Peyer's patch (tissue), 4 donors: ENCODE data around the gene SNX33.

Experiments used
- CTCF ChIP-seq, 6 experiments: fragments of 450-650 bp in 4 of 6; fragments of 200-600 bp in 2 of 6; sonication (generic) in 1 of 6; IDR thresholded peaks; one replicate each; pipeline ENCODE4 v1.5.1; 2017 to 2019; ENCODE audit warnings: antibody characterized with exemption in 6 of 6, mild to moderate bottlenecking in 3 of 6, moderate library complexity in 1 of 6
- POLR2A ChIP-seq, 2 donors: fragments of 450-650 bp; IDR thresholded peaks; one replicate each; pipeline ENCODE4 v1.5.1; 2017; ENCODE audit warnings: antibody characterized with exemption in 2 of 2, mild to moderate bottlenecking in 2 of 2, moderate library complexity in 2 of 2

GRCh38 chr15:75693501-75694240, 46.0 kb downstream of the SNX33 start:
- TF ChIP-seq CTCF (IDR thresholded peaks at IDR 0.05) (no peak), POLR2A (IDR thresholded peaks at IDR 0.05) (no peak)
